SK-N-SH treated with all-trans-retinoic acid at 6 μM for 48 hours (cell line): ENCODE results near the gene TCEA3.

ENCODE experiments used
- ATAC-seq: fragments of 200-7000 bp; cut with Tn5 transposase; 3 replicates; pipeline ENCODE4 v1.9.1; 2020; ENCODE audit warnings: mild to moderate bottlenecking, moderate library complexity
- ARNTL ChIP-seq: fragments of 450-650 bp; formaldehyde crosslinking; IDR thresholded peaks from 2 replicates; pipeline ENCODE4 v1.5.0; 2020; ENCODE audit warnings: low read depth, mild to moderate bottlenecking, moderate library complexity, borderline replicate concordance
- BACH2 ChIP-seq: fragments of 250-450 bp; sonication (Bioruptor Pico); IDR thresholded peaks from 2 replicates; pipeline ENCODE4 v1.9.0; 2021; ENCODE audit warnings: mild to moderate bottlenecking, borderline replicate concordance
- CSDC2 ChIP-seq: fragments of 250-450 bp; sonication (Bioruptor Pico); IDR thresholded peaks from 2 replicates; pipeline ENCODE4 v1.5.0; 2020; ENCODE audit warnings: mild to moderate bottlenecking, moderate library complexity
- CSRNP3 ChIP-seq: fragments of 250-450 bp; sonication (Bioruptor Pico); IDR thresholded peaks from 2 replicates; pipeline ENCODE4 v1.5.1; 2021; ENCODE audit warnings: mild to moderate bottlenecking, moderate library complexity
- ESRRG ChIP-seq: fragments of 250-450 bp; sonication (Bioruptor Pico); IDR thresholded peaks from 2 replicates; pipeline ENCODE4 v1.6.1; 2021; ENCODE audit warnings: mild to moderate bottlenecking
- GLIS3 ChIP-seq: fragments of 250-450 bp; sonication (Bioruptor Pico); IDR thresholded peaks from 2 replicates; pipeline ENCODE4 v1.5.0; 2020; ENCODE audit warnings: mild to moderate bottlenecking, moderate library complexity
- ISL1 ChIP-seq: fragments of 250-450 bp; sonication (Bioruptor Pico); IDR thresholded peaks from 2 replicates; pipeline ENCODE4 v2.1.2; 2022; ENCODE audit warnings: mild to moderate bottlenecking, moderate library complexity
- OSR1 ChIP-seq: fragments of 250-450 bp; sonication (Bioruptor Pico); IDR thresholded peaks from 2 replicates; pipeline ENCODE4 v1.8.0; 2022; ENCODE audit warnings: moderate library complexity, mild to moderate bottlenecking, inconsistent platforms
- PATZ1 ChIP-seq: fragments of 250-450 bp; sonication (Bioruptor Pico); IDR thresholded peaks from 2 replicates; pipeline ENCODE4 v1.8.0; 2020; ENCODE audit warnings: mild to moderate bottlenecking, moderate library complexity, borderline replicate concordance
- RARB ChIP-seq: fragments of 250-450 bp; sonication (Bioruptor Pico); IDR thresholded peaks from 2 replicates; pipeline ENCODE4 v1.8.0; 2021; ENCODE audit warnings: mild to moderate bottlenecking, moderate library complexity
- SNAI2 ChIP-seq: fragments of 250-450 bp; sonication (Bioruptor Pico); IDR thresholded peaks from 2 replicates; pipeline ENCODE4 v1.5.0; 2020; ENCODE audit warnings: mild to moderate bottlenecking, moderate library complexity
- TCF4 ChIP-seq: fragments of 250-450 bp; sonication (Bioruptor Pico); IDR thresholded peaks from 2 replicates; pipeline ENCODE4 v1.8.0; 2021; ENCODE audit warnings: mild to moderate bottlenecking, moderate library complexity, borderline replicate concordance
- TOX ChIP-seq: fragments of 250-450 bp; sonication (Bioruptor Pico); IDR thresholded peaks from 2 replicates; pipeline ENCODE4 v1.8.0; 2021; ENCODE audit warnings: mild to moderate bottlenecking, moderate library complexity, borderline replicate concordance
- TSHZ2 ChIP-seq: fragments of 250-450 bp; sonication (Bioruptor Pico); IDR thresholded peaks from 2 replicates; pipeline ENCODE4 v1.5.0; 2020; ENCODE audit warnings: mild to moderate bottlenecking, moderate library complexity
- ZC3H10 ChIP-seq: fragments of 250-450 bp; sonication (Bioruptor Pico); IDR thresholded peaks from 2 replicates; pipeline ENCODE4 v1.5.1; 2021; ENCODE audit warnings: mild to moderate bottlenecking, moderate library complexity
- ZFP3 ChIP-seq: fragments of 250-450 bp; sonication (Bioruptor Pico); IDR thresholded peaks from 2 replicates; pipeline ENCODE4 v1.5.0; 2020; ENCODE audit warnings: mild to moderate bottlenecking, moderate library complexity
- ZFP30 ChIP-seq: fragments of 450-650 bp; formaldehyde crosslinking; IDR thresholded peaks from 2 replicates; pipeline ENCODE4 v1.5.0; 2022; ENCODE audit warnings: mild to moderate bottlenecking, moderate library complexity
- ZNF565 ChIP-seq: fragments of 450-650 bp; formaldehyde crosslinking; conservative IDR thresholded peaks from 2 replicates; pipeline ENCODE4 v1.5.0; 2020; ENCODE audit warnings: low read depth, mild to moderate bottlenecking, moderate library complexity
- ZNF70 ChIP-seq: fragments of 450-650 bp; formaldehyde crosslinking; IDR thresholded peaks from 2 replicates; pipeline ENCODE4 v1.5.0; 2020; ENCODE audit warnings: mild to moderate bottlenecking, moderate library complexity
- ZNF8 ChIP-seq: fragments of 450-650 bp; formaldehyde crosslinking; IDR thresholded peaks from 2 replicates; pipeline ENCODE4 v1.5.0; 2020; ENCODE audit warnings: mild to moderate bottlenecking, moderate library complexity
- TF ChIP-seq, protein P1 (sequence below): fragments of 250-450 bp; sonication (Bioruptor Pico); IDR thresholded peaks from 2 replicates; pipeline ENCODE4 v1.5.1; 2020; ENCODE audit warnings: low read depth, mild to moderate bottlenecking, moderate library complexity
- TF ChIP-seq, protein P2 (sequence below): fragments of 250-450 bp; sonication (Bioruptor Pico); IDR thresholded peaks from 2 replicates; pipeline ENCODE4 v1.8.0; 2021; ENCODE audit warnings: low read depth, mild to moderate bottlenecking, moderate library complexity, borderline replicate concordance

The TCEA3 gene

DNA sequence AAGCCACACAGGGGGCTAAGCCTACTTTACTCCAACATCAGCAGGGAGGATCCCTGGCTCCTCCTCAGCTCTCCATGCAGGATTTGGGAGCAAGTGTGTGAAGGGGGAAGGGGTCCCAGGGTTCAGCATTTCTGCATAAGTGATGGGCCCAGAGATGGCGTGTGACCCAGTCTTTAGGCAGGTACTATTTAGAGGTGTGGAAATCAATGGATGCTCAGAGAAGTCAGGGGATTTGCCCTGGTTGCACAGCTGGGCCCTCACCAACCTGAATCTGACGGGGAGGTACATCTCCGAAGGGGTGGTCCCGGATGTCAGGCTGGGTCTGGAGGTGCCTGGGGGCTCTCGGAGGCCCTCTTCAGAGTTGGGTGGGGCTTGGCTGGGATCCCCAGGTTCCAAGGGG is 6.9 kb upstream of the TCEA3 start:
- ATAC-seq: no peak
- TF ChIP-seq OSR1 (CRISPR knock-in tag) (no peak), SNAI2 (CRISPR knock-in tag) (no peak), ZNF565 (no peak), GLIS3 (CRISPR knock-in tag) (no peak), ISL1 (CRISPR knock-in tag) (no peak), ZFP3 (CRISPR knock-in tag) (no peak), CSRNP3 (CRISPR knock-in tag) (no peak)
- TF ChIP-seq, protein P1, sequence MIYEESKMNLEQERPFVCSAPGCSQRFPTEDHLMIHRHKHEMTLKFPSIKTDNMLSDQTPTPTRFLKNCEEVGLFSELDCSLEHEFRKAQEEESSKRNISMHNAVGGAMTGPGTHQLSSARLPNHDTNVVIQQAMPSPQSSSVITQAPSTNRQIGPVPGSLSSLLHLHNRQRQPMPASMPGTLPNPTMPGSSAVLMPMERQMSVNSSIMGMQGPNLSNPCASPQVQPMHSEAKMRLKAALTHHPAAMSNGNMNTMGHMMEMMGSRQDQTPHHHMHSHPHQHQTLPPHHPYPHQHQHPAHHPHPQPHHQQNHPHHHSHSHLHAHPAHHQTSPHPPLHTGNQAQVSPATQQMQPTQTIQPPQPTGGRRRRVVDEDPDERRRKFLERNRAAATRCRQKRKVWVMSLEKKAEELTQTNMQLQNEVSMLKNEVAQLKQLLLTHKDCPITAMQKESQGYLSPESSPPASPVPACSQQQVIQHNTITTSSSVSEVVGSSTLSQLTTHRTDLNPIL: no peak
- TF ChIP-seq, protein P2, sequence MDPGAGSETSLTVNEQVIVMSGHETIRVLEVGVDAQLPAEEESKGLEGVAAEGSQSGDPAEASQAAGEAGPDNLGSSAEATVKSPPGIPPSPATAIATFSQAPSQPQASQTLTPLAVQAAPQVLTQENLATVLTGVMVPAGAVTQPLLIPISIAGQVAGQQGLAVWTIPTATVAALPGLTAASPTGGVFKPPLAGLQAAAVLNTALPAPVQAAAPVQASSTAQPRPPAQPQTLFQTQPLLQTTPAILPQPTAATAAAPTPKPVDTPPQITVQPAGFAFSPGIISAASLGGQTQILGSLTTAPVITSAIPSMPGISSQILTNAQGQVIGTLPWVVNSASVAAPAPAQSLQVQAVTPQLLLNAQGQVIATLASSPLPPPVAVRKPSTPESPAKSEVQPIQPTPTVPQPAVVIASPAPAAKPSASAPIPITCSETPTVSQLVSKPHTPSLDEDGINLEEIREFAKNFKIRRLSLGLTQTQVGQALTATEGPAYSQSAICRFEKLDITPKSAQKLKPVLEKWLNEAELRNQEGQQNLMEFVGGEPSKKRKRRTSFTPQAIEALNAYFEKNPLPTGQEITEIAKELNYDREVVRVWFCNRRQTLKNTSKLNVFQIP (CRISPR knock-in tag): no peak

GRCh38 chr1:23430803-23431202 is 6.3 kb upstream of the TCEA3 start:
- no peak for ATAC-seq
- TF ChIP-seq ISL1 (CRISPR knock-in tag) (no peak), CSDC2 (CRISPR knock-in tag) (no peak)

- no peak for ATAC-seq
- TF ChIP-seq ZNF70: no peak
- TF ChIP-seq TSHZ2 (CRISPR knock-in tag): no peak
- TF ChIP-seq, protein P1: no peak
- TF ChIP-seq ZFP30 (CRISPR knock-in tag): no peak
- no peak for TF ChIP-seq TOX (CRISPR knock-in tag)
- TF ChIP-seq OSR1 (CRISPR knock-in tag): no peak
- no peak for TF ChIP-seq TCF4
- TF ChIP-seq, protein P2 (CRISPR knock-in tag): no peak
- TF ChIP-seq PATZ1 (CRISPR knock-in tag): no peak
- no peak for TF ChIP-seq CSRNP3 (CRISPR knock-in tag)
- TF ChIP-seq ARNTL (CRISPR knock-in tag): no peak
- TF ChIP-seq ZFP3 (CRISPR knock-in tag): no peak
- TF ChIP-seq CSDC2 (CRISPR knock-in tag): no peak
- no peak for TF ChIP-seq RARB
- no peak for TF ChIP-seq BACH2 (CRISPR knock-in tag)
- no peak for TF ChIP-seq ZC3H10
- no peak for TF ChIP-seq GLIS3 (CRISPR knock-in tag)
- no peak for TF ChIP-seq ZNF8 (CRISPR knock-in tag)
- TF ChIP-seq ESRRG (CRISPR knock-in tag): no peak
- TF ChIP-seq SNAI2 (CRISPR knock-in tag): no peak
Observed at GRCh38 chr1:23428136-23428905, 3.8 kb upstream of the TCEA3 start.
